GM23338 (cell line): Measurements from ENCODE around the gene ULBP3. TPM values are rescaled to one million over a fixed set of nuclear protein-coding genes. Genes with fewer than 3 reads are reported as not detected.
"Not testable (repeated sequence)": the region's sequence is repeated elsewhere in the genome, so short reads cannot be mapped to it uniquely, and the experiment has no call there.

Experiments used
- ATAC-seq: fragments of 200-7000 bp; cut with Tn5 transposase; 3 replicates; pipeline ENCODE4 v1.9.1; 2020
- DNase-seq: peaks from one replicate; pipeline ENCODE4 v3.0.0-alpha.2; 2015; ENCODE audit warnings: low spot score
- H2AFZ ChIP-seq: fragments of 200-600 bp; sonication (generic); 2 replicates; pipeline ENCODE4 v1.8.0; 2016; ENCODE audit warnings: antibody characterized with exemption, mild to moderate bottlenecking, moderate library complexity
- H3F3A ChIP-seq: fragments of 200-600 bp; sonication (generic); replicated peaks from 2 replicates; pipeline ENCODE4 v1.8.0; 2017; ENCODE audit warnings: antibody characterized with exemption, mixed run types, low read depth
- H3K27ac ChIP-seq: fragments of 200-600 bp; sonication (generic); 2 replicates; pipeline ENCODE4 v1.6.1; 2016; ENCODE audit warnings: low read depth
- H3K27me3 ChIP-seq: fragments of 200-600 bp; sonication (generic); 2 replicates; pipeline ENCODE4 v1.8.0; 2016; ENCODE audit warnings: mild to moderate bottlenecking, mixed run types, moderate library complexity; ENCODE audit not compliant: insufficient read depth
- H3K36me3 ChIP-seq: fragments of 200-600 bp; sonication (generic); 2 replicates; pipeline ENCODE4 v1.8.0; 2016; ENCODE audit warnings: mild to moderate bottlenecking; ENCODE audit not compliant: insufficient read depth
- H3K4me1 ChIP-seq: fragments of 200-600 bp; sonication (generic); 2 replicates; pipeline ENCODE4 v1.8.0; 2016; ENCODE audit warnings: mild to moderate bottlenecking, moderate library complexity; ENCODE audit not compliant: insufficient read depth
- H3K4me2 ChIP-seq: fragments of 200-600 bp; sonication (generic); 2 replicates; pipeline ENCODE4 v1.7.1; 2017; ENCODE audit warnings: mixed run types
- H3K4me3 ChIP-seq: fragments of 200-600 bp; sonication (generic); 2 replicates; pipeline ENCODE4 v1.6.1; 2016; ENCODE audit warnings: mixed run types
- H3K79me2 ChIP-seq: fragments of 200-600 bp; sonication (generic); replicated peaks from 2 replicates; pipeline ENCODE4 v1.8.0; 2017; ENCODE audit warnings: mild to moderate bottlenecking; ENCODE audit not compliant: insufficient read depth
- H3K9me2 ChIP-seq: fragments of 200-600 bp; sonication (generic); 2 replicates; pipeline ENCODE4 v1.8.0; 2017; ENCODE audit not compliant: insufficient read depth
- H4K20me1 ChIP-seq: fragments of 200-600 bp; sonication (generic); replicated peaks from 2 replicates; pipeline ENCODE4 v1.8.0; 2017; ENCODE audit warnings: mild to moderate bottlenecking; ENCODE audit not compliant: insufficient read depth
- H3K27ac Mint-ChIP-seq: 2 replicates; pipeline ENCODE4 v1.8.0; 2020; ENCODE audit warnings: inconsistent platforms, mild to moderate bottlenecking, moderate library complexity, mixed read lengths
- H3K27me3 Mint-ChIP-seq: 3 replicates; pipeline ENCODE4 v1.8.0; 2022; ENCODE audit warnings: low read depth, mild to moderate bottlenecking, moderate library complexity, mixed read lengths, inconsistent platforms; ENCODE audit not compliant: insufficient read depth, poor library complexity
- H3K36me3 Mint-ChIP-seq: 3 replicates; pipeline ENCODE4 v1.8.0; 2021; ENCODE audit warnings: low read depth, mild to moderate bottlenecking, inconsistent platforms, moderate library complexity, mixed read lengths
- H3K4me1 Mint-ChIP-seq: 3 replicates; pipeline ENCODE4 v1.8.0; 2020; ENCODE audit warnings: mild to moderate bottlenecking, inconsistent platforms, mixed read lengths
- H3K4me3 Mint-ChIP-seq: 3 replicates; pipeline ENCODE4 v1.8.0; 2021; ENCODE audit warnings: moderate library complexity, mild to moderate bottlenecking, inconsistent platforms, mixed read lengths
- H3K9me3 Mint-ChIP-seq: 3 replicates; pipeline ENCODE4 v1.8.0; 2020; ENCODE audit warnings: moderate library complexity, mild to moderate bottlenecking, inconsistent platforms, mixed read lengths
- EZH2 ChIP-seq: fragments of 200-600 bp; sonication (generic); IDR thresholded peaks from one replicate; pipeline ENCODE4 v1.8.0; 2017; ENCODE audit warnings: antibody characterized with exemption, mild to moderate bottlenecking, low read depth; ENCODE audit not compliant: unreplicated experiment
- polyA plus RNA-seq: library from polyadenylated mRNA; unstranded; fragments of >200 nt; fragmentation: Nextera tagmentation; extraction: Ambion mirVana; gene quantifications from 2 replicates; pipeline ENCODE4 v1.2.1, GENCODE V29; 2016
- total RNA-seq: library from RNA; depleted of rRNA; stranded (reverse); fragments of >200 nt; shearing (Covaris generic); gene quantifications from 2 replicates; pipeline ENCODE4 v1.2.3, GENCODE V29; 2014; rRNA removed

The ULBP3 gene
- total and polyA plus RNA-seq, 2 experiments from 2014 or later = 0.60 to 4.2 TPM

DNA sequence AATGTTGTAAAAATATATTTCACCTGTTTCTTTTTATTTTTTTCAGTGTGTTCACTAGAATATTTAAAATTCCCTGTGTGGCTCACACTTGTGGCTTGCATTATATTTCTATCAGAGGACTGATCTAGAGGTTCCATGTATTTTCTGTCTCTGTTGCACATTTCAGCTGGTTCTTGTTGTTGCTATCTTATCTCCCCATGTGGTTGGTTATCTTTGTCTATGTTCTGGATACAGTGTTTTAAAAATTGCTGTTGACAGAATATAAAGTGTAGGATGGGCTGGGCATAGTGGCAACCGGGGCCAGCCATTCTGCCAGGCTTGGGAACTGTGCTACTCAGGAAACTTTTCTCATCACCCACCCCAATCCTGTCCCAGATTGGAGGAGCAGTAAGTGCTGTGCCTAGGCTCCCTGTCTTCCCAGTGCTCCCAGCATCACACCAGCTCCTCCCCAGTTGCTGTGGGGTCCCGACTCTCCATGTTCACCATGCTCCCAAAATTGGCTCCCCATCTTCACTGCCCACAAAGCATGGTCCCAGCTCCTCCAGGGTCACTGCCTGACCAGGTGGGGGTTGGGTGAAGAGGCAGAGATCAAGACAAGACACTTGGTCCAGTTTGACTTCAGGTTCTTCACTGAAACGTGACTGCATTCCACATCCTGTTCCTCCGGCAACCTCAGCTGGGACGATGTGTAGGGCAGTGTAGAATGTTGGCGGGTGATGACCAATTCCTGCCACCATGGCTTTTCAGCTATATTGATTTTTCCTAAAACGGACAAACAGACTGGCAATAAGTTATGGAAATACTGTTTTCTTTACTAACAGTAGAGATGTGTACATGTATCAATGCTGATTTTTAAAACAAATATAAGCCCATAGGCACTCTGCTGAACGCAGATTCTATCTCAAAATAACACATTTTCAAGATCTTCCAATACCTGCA is 55.8 kb downstream of the ULBP3 start:
- H3K27ac Mint-ChIP-seq, H3K9me3 Mint-ChIP-seq, H3K4me1 Mint-ChIP-seq, H3K4me3 ChIP-seq, H4K20me1 ChIP-seq, H3K27ac ChIP-seq, H3F3A ChIP-seq, H3K36me3 Mint-ChIP-seq, DNase-seq, H2AFZ ChIP-seq, H3K36me3 ChIP-seq, H3K9me2 ChIP-seq, H3K79me2 ChIP-seq, H3K4me1 ChIP-seq, ATAC-seq, H3K4me2 ChIP-seq, H3K4me3 Mint-ChIP-seq: not testable (repeated sequence)
- peaks cover 84% of the 10 kb centered on the region for H3K27me3 Mint-ChIP-seq
- TF ChIP-seq EZH2 = peak; percentile 53
- peaks cover 100% of the 10 kb centered on the region for H3K27me3 ChIP-seq

Other genes with a start within 250 kb of the ULBP3 start
- 31.5 and 37.1 TPM in 2 replicates for gene LRP11, start 204.8 kb downstream of the ULBP3 start, total RNA-seq
- gene LRP11, start 204.8 kb downstream of the ULBP3 start, polyA plus RNA-seq = 9.3 and 10.8 TPM in 2 replicates
- not detected in 2 replicates for gene RAET1E, start 171.0 kb downstream of the ULBP3 start, total RNA-seq
- gene RAET1E, start 171.0 kb downstream of the ULBP3 start, polyA plus RNA-seq = not detected in 2 replicates
- gene RAET1G, start 146.0 kb downstream of the ULBP3 start, total RNA-seq = not detected in 2 replicates
- gene RAET1G, start 146.0 kb downstream of the ULBP3 start, polyA plus RNA-seq = not detected in 2 replicates
- gene ULBP2, start 127.1 kb downstream of the ULBP3 start, total RNA-seq = 1.1 TPM in 1 of 2 replicates, not detected in the other
- 0.21 TPM in 1 of 2 replicates, not detected in the other for gene ULBP2, start 127.1 kb downstream of the ULBP3 start, polyA plus RNA-seq
- 1.0 and 1.7 TPM in 2 replicates for gene ULBP1, start 105.2 kb downstream of the ULBP3 start, total RNA-seq
- 0.74 and 1.3 TPM in 2 replicates for gene ULBP1, start 105.2 kb downstream of the ULBP3 start, polyA plus RNA-seq
- gene RAET1L, start 43.6 kb downstream of the ULBP3 start, total RNA-seq = not detected in 2 replicates
- gene RAET1L, start 43.6 kb downstream of the ULBP3 start, polyA plus RNA-seq = not detected in 2 replicates
- gene PPP1R14C, start 73.9 kb upstream of the ULBP3 start, total RNA-seq = 0.62 and 1.4 TPM in 2 replicates
- 0.90 and 1.1 TPM in 2 replicates for gene PPP1R14C, start 73.9 kb upstream of the ULBP3 start, polyA plus RNA-seq